Smooth muscle cell (in vitro differentiated cells): ENCODE measurements around the gene PMM1. TPM values are rescaled to one million over a fixed set of nuclear protein-coding genes. Genes with fewer than 3 reads are reported as not detected.

Source experiments
- DNase-seq: peaks from one replicate; lab custom pipeline; 2025; ENCODE audit not compliant: unreplicated experiment; lab: John Stamatoyannopoulos, UW
- H2AFZ ChIP-seq: fragments of 200-600 bp; sonication (generic); 2 replicates; pipeline ENCODE4 v1.6.0; 2016; ENCODE audit warnings: antibody characterized with exemption, low read depth, mild to moderate bottlenecking
- H3F3A ChIP-seq: fragments of 200-600 bp; sonication (generic); 2 replicates; pipeline ENCODE4 v1.6.0; 2017; ENCODE audit warnings: antibody characterized with exemption, low read depth
- H3K27ac ChIP-seq: fragments of 200-600 bp; sonication (generic); 2 replicates; pipeline ENCODE4 v1.5.1; 2016; ENCODE audit warnings: low read depth, mild to moderate bottlenecking
- H3K27me3 ChIP-seq: fragments of 200-600 bp; sonication (generic); 2 replicates; pipeline ENCODE4 v1.6.1; 2016; ENCODE audit warnings: low read depth, mild to moderate bottlenecking
- H3K36me3 ChIP-seq: fragments of 200-600 bp; sonication (generic); 2 replicates; pipeline ENCODE4 v1.5.1; 2016; ENCODE audit warnings: low read depth
- H3K4me1 ChIP-seq: fragments of 200-600 bp; sonication (generic); 2 replicates; pipeline ENCODE4 v1.5.1; 2016; ENCODE audit warnings: low read depth
- H3K4me2 ChIP-seq: fragments of 200-600 bp; sonication (generic); 2 replicates; pipeline ENCODE4 v1.6.0; 2016; ENCODE audit warnings: mild to moderate bottlenecking
- H3K4me3 ChIP-seq: fragments of 200-600 bp; sonication (generic); 2 replicates; pipeline ENCODE4 v1.5.1; 2016; ENCODE audit warnings: mild to moderate bottlenecking
- H3K79me2 ChIP-seq: fragments of 200-600 bp; sonication (generic); 2 replicates; pipeline ENCODE4 v1.6.0; 2016; ENCODE audit warnings: low read depth, mild to moderate bottlenecking
- H3K9ac ChIP-seq: fragments of 200-600 bp; sonication (generic); 2 replicates; pipeline ENCODE4 v1.6.0; 2016; ENCODE audit warnings: low read depth
- H3K9me3 ChIP-seq: fragments of 200-600 bp; sonication (generic); replicated peaks from 2 replicates; pipeline ENCODE4 v1.5.1; 2016; ENCODE audit warnings: low read depth
- H4K20me1 ChIP-seq: fragments of 200-600 bp; sonication (generic); 2 replicates; pipeline ENCODE4 v1.6.0; 2016; ENCODE audit warnings: low read depth
- CTCF ChIP-seq: fragments of 200-600 bp; sonication (generic); IDR thresholded peaks from 2 replicates; pipeline ENCODE4 v1.5.1; 2017; ENCODE audit warnings: borderline replicate concordance, mild to moderate bottlenecking, antibody characterized with exemption; ENCODE audit not compliant: insufficient read depth, poor library complexity, severe bottlenecking
- WGBS: methylation state at CpG from one replicate; pipeline ENCODE4 v1.1.7; 2016; ENCODE audit warnings: low lambda C conversion rate; 5-methylcytosine and 5-hydroxymethylcytosine counted together
- polyA plus RNA-seq: library from polyadenylated mRNA; unstranded; fragments of >200 nt; fragmentation: Nextera tagmentation; extraction: Ambion mirVana; gene quantifications from 2 replicates; pipeline ENCODE4 v1.2.1, GENCODE V29; 2016
- total RNA-seq: library from RNA; depleted of rRNA; stranded (reverse); fragments of >200 nt; gene quantifications from 2 replicates; pipeline ENCODE4 v1.2.3, GENCODE V29; 2014

PMM1 gene
- total and polyA plus RNA-seq, 2 experiments from 2014 or later: 19.5 to 71.9 TPM

DNA sequence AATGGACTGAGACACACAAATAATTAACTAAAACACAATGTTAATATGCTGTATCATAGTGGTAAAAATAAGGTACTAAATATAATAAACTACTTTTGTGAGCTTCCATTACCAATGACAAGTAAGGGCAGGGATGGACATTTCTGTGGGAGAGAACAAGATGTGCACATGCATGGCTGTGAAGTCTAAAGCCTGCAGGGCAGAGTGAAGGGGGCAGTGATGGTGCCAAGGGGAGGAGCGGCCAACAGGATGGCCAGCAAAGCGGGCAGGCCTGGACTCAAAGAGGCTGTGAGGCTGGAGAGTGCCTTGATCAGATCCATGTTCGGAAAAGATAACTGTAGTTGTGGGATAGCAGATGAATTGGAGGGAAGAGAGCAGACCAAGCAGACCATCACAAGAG is 18.7 kb upstream of the PMM1 start:
- no peak for TF ChIP-seq CTCF
- WGBS: 98% methylated on average over 3 of the region's 3 CpGs
- Histone ChIP-seq H3K4me1 (no peaks in the 10 kb centered on the region), H3K9ac (no peak overlapping the region), H4K20me1 (peaks cover 20% of the 10 kb centered on the region), H3K27ac (no peak overlapping the region), H3K4me3 (no peak overlapping the region), H3K36me3 (no peaks in the 10 kb centered on the region), H2AFZ (no peak overlapping the region), H3K27me3 (no peaks in the 10 kb centered on the region), H3K79me2 (no peaks in the 10 kb centered on the region), H3K4me2 (no peak overlapping the region), H3F3A (no peaks in the 10 kb centered on the region), H3K9me3 (no peaks in the 10 kb centered on the region)
- DNase-seq: no peak

GRCh38 chr22:41603873-41604332 is 14.3 kb upstream of the PMM1 start:
- TF ChIP-seq CTCF: no peak
- Histone ChIP-seq H3K27me3 (no peaks in the 10 kb centered on the region), H3K36me3 (no peaks in the 10 kb centered on the region), H4K20me1 (peaks cover 12% of the 10 kb centered on the region), H3K9ac (no peak overlapping the region), H3K9me3 (no peaks in the 10 kb centered on the region), H3K4me1 (no peaks in the 10 kb centered on the region), H3K27ac (no peak overlapping the region), H2AFZ (no peak overlapping the region), H3F3A (no peaks in the 10 kb centered on the region), H3K4me2 (no peak overlapping the region), H3K79me2 (no peaks in the 10 kb centered on the region), H3K4me3 (no peak overlapping the region)
- no peak for DNase-seq
- 61% methylated on average over 4 of the region's 4 CpGs for WGBS

DNA sequence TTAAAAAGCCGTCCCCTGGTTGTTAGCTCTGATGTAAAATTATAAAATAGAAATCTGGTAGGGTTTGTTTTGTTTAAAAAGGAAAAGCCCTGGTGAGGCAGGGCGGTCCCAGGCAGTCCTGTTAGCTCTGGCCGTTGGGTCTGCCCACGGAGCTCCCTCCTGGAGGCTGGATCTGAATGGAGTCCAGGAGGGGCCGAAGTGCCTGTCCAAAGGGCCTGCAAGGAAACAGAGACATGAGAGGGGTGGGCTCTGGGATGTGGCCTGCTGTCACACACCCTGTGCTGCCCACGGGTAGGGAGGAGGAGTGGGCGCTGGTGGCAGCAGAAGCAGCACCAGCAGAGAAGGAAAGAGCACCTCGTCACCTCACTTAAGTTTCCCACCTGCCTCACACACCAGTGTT is 11.3 kb upstream of the PMM1 start:
- Histone ChIP-seq H3K36me3 (no peaks in the 10 kb centered on the region), H3K9me3 (no peaks in the 10 kb centered on the region), H3K79me2 (no peaks in the 10 kb centered on the region), H3K4me2 (no peak overlapping the region), H3F3A (peaks cover 6% of the 10 kb centered on the region), H4K20me1 (no peaks in the 10 kb centered on the region), H3K4me3 (no peak overlapping the region), H2AFZ (no peak overlapping the region), H3K4me1 (no peaks in the 10 kb centered on the region), H3K27ac (no peak overlapping the region), H3K9ac (no peak overlapping the region), H3K27me3 (no peaks in the 10 kb centered on the region)
- 92% methylated on average over 8 of the region's 8 CpGs for WGBS
- no peak for DNase-seq
- no peak for TF ChIP-seq CTCF

- Histone ChIP-seq H3K79me2 (no peaks in the 10 kb centered on the region), H3K4me2 (no peak overlapping the region), H4K20me1 (no peaks in the 10 kb centered on the region), H3K4me1 (no peaks in the 10 kb centered on the region), H2AFZ (no peak overlapping the region), H3K27ac (peak overlapping the region; percentile 39), H3K9ac (no peak overlapping the region), H3K36me3 (no peaks in the 10 kb centered on the region), H3K9me3 (no peaks in the 10 kb centered on the region), H3K4me3 (no peak overlapping the region), H3K27me3 (no peaks in the 10 kb centered on the region), H3F3A (peaks cover 6% of the 10 kb centered on the region)
- WGBS: 93% methylated on average over 8 of the region's 8 CpGs
- DNase-seq: no peak
- TF ChIP-seq CTCF: no peak
Observed at GRCh38 chr22:41598891-41599635, 9.4 kb upstream of the PMM1 start.
